DMS53 (cell line): ENCODE measurements around the gene PRKN.

Source experiments
- DNase-seq: peaks from one replicate; lab custom pipeline; 2025; lab: John Stamatoyannopoulos, UW

Gene PRKN

DNA sequence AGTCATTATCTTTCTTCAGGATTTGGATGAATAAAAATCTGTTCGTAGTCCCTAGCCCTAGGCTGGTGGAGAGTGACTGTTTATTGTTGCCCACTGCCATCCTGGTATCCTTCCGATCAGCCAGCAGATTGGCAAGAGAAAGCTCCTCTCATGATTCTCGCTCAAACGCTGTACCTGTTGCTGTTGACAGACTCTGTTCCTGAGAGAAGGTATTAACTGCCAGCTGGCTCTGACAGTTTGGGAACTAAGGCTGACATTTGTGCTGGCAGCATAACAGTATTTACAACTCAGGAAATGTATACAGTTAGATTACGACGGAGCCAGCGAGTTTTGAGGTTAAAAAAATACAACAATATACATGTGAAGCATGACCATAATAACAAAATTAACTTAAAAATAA is 674.5 kb downstream of the PRKN start:
- DNase-seq: no peak

- DNase-seq: no peak
Observed at GRCh38 chr6:162050579-162050978, 677.0 kb downstream of the PRKN start.

GRCh38 chr6:162046324-162046723 is 681.2 kb downstream of the PRKN start:
- DNase-seq: no peak

GRCh38 chr6:162032620-162033019 is 694.9 kb downstream of the PRKN start:
- no peak for DNase-seq

- DNase-seq: no peak
Observed at GRCh38 chr6:162029873-162030576, 697.5 kb downstream of the PRKN start.

GRCh38 chr6:162026843-162027242 is 700.7 kb downstream of the PRKN start:
- DNase-seq: no peak

GRCh38 chr6:162026031-162026430 is 701.5 kb downstream of the PRKN start:
- no peak for DNase-seq

- no peak for DNase-seq
Observed at GRCh38 chr6:162019349-162019748, 708.2 kb downstream of the PRKN start.

DNA sequence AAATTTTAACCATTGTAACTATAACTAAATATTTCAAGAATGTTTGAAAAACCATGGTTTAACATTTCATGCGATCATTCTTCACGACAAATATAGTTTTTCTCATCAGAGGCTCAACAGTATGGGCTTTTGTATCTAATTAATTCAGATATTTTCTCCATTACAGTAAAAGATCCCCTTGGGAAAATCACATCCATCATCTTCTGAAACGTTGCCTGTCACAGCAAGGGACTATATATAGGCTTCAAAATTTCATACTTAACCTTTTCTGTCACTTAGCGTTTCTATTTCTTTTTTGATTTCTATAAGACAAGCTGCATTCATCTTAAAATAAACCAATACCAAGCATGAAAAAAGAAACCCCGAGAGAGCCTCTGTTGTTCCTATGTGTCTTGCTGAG is 710.0 kb downstream of the PRKN start:
- no peak for DNase-seq

- peak; percentile 1 for DNase-seq
Observed at GRCh38 chr6:162014069-162014811, 713.3 kb downstream of the PRKN start.

DNA sequence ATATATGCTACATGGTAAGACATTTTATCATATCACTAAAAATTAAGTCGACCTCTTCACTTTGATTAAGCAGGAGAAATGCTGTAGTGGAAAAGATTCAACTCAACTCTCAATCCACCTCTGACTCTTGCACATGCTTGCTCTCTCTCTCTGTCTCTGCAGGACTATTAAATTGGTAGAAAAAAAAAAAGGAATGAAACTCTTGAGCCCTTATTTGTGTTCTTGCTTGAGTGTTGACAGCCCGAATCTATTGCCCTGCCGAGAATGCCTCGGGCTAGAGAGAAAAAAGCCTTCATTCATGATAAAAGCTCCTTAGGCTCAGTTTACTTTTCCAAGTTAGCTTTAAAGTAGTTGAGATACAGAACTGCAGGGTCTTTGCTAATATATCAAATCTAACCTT is 722.2 kb downstream of the PRKN start:
- no peak for DNase-seq

- DNase-seq: no peak
Observed at GRCh38 chr6:161996783-161997182, 730.8 kb downstream of the PRKN start.

DNA sequence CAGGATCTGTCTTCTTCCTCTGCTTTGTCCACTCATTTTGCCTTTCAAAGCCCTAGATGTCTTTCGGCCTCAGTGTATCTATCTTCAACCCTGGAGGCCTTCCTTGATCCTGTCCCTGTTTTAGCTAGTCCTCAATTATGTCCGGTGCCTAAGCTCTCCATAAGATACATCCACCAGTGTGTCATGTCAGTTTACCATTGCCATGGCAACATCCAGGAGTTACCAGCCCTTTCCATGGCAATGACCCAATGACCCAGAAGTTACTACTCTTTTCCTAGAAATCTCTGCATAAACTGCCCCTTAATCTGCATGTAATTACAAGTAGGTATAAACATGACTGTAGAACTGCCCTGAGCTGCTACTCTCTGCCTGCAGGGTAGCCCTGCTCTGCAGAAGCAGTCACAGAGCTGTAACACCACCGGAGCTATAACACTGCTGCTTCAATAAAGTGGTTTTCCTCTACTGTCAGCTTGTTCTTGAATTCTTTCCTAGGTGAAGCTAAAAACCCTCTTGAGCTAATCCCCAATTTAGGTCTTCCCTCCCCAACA is 741.6 kb downstream of the PRKN start:
- no peak for DNase-seq

GRCh38 chr6:161984713-161985112 is 742.9 kb downstream of the PRKN start:
- DNase-seq: no peak

DNA sequence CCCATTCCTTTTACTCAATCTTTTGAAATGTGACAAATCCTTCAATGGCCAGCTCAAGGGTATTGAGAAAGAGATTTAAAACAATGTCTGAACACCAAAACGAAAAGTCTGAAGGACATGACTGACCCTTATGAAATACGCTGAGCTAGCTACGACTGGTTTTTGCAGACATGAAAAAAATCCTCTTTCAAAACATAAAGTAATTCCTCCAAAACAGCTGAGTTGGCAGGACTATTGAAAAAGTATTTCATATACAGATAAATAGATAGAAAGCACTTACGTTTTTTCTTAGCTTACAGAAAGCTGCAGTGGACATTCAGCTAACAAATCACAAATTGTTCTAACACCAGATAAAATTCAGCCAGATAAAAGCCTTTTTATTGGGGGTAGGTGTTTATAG is 751.0 kb downstream of the PRKN start:
- DNase-seq: no peak

DNA sequence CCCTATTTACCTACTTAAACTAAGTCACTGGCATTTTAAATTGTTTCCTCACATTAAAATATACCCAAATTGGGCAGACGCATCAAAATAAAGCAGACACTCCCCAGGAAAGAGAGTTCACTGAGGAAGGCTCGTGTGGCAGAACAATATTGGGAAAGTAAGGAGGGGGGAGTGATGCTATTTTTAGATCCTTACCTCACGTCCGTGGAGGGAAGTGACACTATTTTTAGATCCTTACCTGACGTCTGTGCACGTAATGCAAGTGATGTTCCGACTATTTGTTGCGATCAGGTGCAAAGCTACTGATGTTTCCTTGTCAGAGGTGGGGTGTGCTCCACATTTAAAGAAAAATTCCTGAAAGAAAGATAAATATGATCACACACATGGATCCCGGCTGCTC is 754.5 kb downstream of the PRKN start:
- DNase-seq: no peak

GRCh38 chr6:161971043-161971442 is 756.5 kb downstream of the PRKN start:
- DNase-seq: no peak

- DNase-seq: no peak
Observed at GRCh38 chr6:161963634-161964234, 763.8 kb downstream of the PRKN start.

GRCh38 chr6:161963181-161963580 is 764.4 kb downstream of the PRKN start:
- DNase-seq: no peak

GRCh38 chr6:161961796-161962195 is 765.8 kb downstream of the PRKN start:
- DNase-seq: no peak

GRCh38 chr6:161961046-161961445 is 766.5 kb downstream of the PRKN start:
- DNase-seq: no peak

- no peak for DNase-seq
Observed at GRCh38 chr6:161959072-161959471, 768.5 kb downstream of the PRKN start.

DNA sequence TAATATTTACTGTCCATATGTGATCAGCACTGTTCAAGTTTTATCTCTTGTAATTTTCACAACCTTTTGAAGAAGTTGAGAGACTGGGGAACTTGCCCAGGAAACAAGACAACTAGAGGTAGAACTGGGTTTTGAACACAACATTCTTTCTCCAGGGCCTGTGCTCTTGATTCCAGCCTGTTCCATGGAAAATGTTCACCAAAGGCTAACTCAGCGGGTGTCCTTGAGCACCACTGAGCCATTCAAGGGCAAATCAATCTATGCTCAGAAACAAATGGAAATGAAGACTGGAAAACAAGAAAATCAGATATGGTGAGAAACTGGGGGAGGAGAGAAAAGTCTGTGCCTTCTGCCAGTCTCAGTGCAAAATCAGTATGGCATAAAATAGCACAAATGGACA is 771.5 kb downstream of the PRKN start:
- DNase-seq: no peak
